Kidney (tissue), 14 donors: Measurements from ENCODE around the gene STXBP1. TPM values are rescaled to one million over a fixed set of nuclear protein-coding genes. Genes with fewer than 3 reads are reported as not detected.

Experiments
- DNase-seq, 5 donors: peaks; one replicate each; pipeline ENCODE4 v3.0.0-alpha.2; 2013 to 2020
- FAIRE-seq: peaks from 2 replicates; lab custom pipeline; 2012; peaks lifted over from hg19 to GRCh38; lab: Jason Lieb, UNC
- H3K27ac ChIP-seq, 2 donors: one replicate each; pipeline ENCODE4 v1.7.0; 2013; ENCODE audit warnings: low read depth in 2 of 2, low read length in 2 of 2, inconsistent platforms in 1 of 2
- H3K27me3 ChIP-seq: one replicate; pipeline ENCODE4 v1.7.1; 2013; ENCODE audit warnings: low read length, inconsistent platforms; ENCODE audit not compliant: control insufficient read depth, insufficient read depth
- H3K36me3 ChIP-seq, 3 donors: one replicate each; pipeline versions ENCODE4 v1.7.0 to v1.7.1; 2013; ENCODE audit warnings: low read length in 3 of 3, control low read depth in 1 of 3, inconsistent platforms in 1 of 3; ENCODE audit not compliant: insufficient read depth in 3 of 3, control insufficient read depth in 2 of 3
- H3K4me1 ChIP-seq, 3 donors: one replicate each; pipeline versions ENCODE4 v1.7.0 to v1.7.1; 2013; ENCODE audit warnings: low read length in 3 of 3, inconsistent platforms in 1 of 3, low read depth in 1 of 3; ENCODE audit not compliant: control insufficient read depth in 2 of 3, insufficient read depth in 2 of 3
- H3K4me3 ChIP-seq, 3 donors: one replicate each; pipeline versions ENCODE4 v1.7.0 to v1.8.1; 2013; ENCODE audit warnings: low read length in 3 of 3, control low read depth in 1 of 3, inconsistent platforms in 1 of 3
- H3K9ac ChIP-seq, 3 donors: one replicate each; pipeline versions ENCODE4 v1.7.0 to v1.7.1; 2013; ENCODE audit warnings: low read length in 3 of 3, control low read depth in 1 of 3, inconsistent platforms in 1 of 3
- H3K9me3 ChIP-seq, 3 donors: one replicate each; pipeline versions ENCODE4 v1.7.0 to v1.7.1; 2013; ENCODE audit warnings: low read length in 3 of 3, control low read depth in 1 of 3, inconsistent platforms in 1 of 3; ENCODE audit not compliant: control insufficient read depth in 2 of 3, insufficient read depth in 1 of 3
- CTCF ChIP-seq: IDR thresholded peaks from 3 replicates; pipeline ENCODE4 v1.5.1; 2012; ENCODE audit warnings: mild to moderate bottlenecking, moderate library complexity, borderline replicate concordance; ENCODE audit not compliant: insufficient read depth; ENCODE audit errors: extremely low read depth
- intact Hi-C: fragments of 100-400 bp; cut with DNase I; formaldehyde crosslinking; loops from one replicate; pipeline ENCODE4 v1.11.1; 2022
- polyA plus RNA-seq: library from polyadenylated mRNA; stranded (reverse); fragments of 350-450 nt; fragmentation: Illumina TruSeq; extraction: RNeasy Lipid Tissue Mini Kit (QIAGEN cat#74804); gene quantifications from one replicate; pipeline ENCODE4 v1.2.3, GENCODE V29; 2014; ENCODE audit warnings: low read depth, low replicate concordance; ENCODE audit not compliant: insufficient read depth
- total RNA-seq: library from RNA; stranded (reverse); fragmentation: NEBNext Ultra II Directional; extraction: Animal tissue kit (Norgen Biotek cat#: 25700); gene quantifications from one replicate; pipeline ENCODE4 v1.2.1, GENCODE V29; 2021
- donor health status: control.
- donor health status: control.
- donor health status: control.
- donor health status: control.
- donor health status: control.
- donor health status: DM: yes; HTN: yes; CAD: no.
- donor health status: Normal renal cell carcinoma (clear cell type).

The STXBP1 gene
- total and polyA plus RNA-seq, 2 donors from 2014 or later, result 14.3 to 32.8 TPM

GRCh38 chr9:127680846-127681245 lies 68.8 kb downstream of the STXBP1 start:
- intact Hi-C loops, result no loop called here
- DNase-seq (no peak), FAIRE-seq (no peak)
- Histone ChIP-seq H3K9ac (no peak overlapping the region), H3K4me1 (no peaks in the 10 kb centered on the region), H3K4me3 (no peak overlapping the region), H3K27ac (no peak overlapping the region), H3K27me3 (no peaks in the 10 kb centered on the region), H3K36me3 (peaks cover 0 to 22% (median 14%) of the 10 kb centered on the region in 3 donors), H3K9me3 (no peaks in the 10 kb centered on the region)
- TF ChIP-seq CTCF, result no peak

GRCh38 chr9:127682351-127683136 lies 70.5 kb downstream of the STXBP1 start:
- H3K36me3 ChIP-seq, result peaks cover 0 to 22% (median 14%) of the 10 kb centered on the region in 3 donors
- no peaks in the 10 kb centered on the region for H3K4me1 ChIP-seq
- no peak for FAIRE-seq

DNA sequence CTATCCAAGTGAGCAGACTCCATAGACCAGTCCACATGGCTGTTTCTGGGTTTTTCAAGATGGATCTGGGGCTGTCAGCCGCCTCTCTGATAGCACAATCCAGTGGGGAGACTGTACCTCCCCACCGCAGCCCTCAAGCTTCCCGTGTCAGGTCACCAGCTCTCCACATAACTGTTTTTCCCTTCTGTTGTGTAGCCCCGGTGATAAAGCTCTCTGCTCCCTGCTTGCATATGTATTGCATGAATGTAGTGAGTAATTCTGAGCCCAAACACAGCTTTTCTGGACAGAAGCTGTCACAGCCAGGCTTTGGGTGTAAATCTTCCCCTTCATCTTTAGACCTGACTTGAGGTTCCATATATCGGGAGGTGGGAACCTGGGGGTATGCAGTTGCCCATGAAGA lies 71.6 kb downstream of the STXBP1 start:
- FAIRE-seq (no peak), DNase-seq (no peak)
- Histone ChIP-seq H3K4me1 (no peaks in the 10 kb centered on the region), H3K27ac (no peak overlapping the region), H3K9me3 (no peaks in the 10 kb centered on the region), H3K36me3 (peaks cover 0 to 22% (median 12%) of the 10 kb centered on the region in 3 donors), H3K27me3 (no peaks in the 10 kb centered on the region), H3K4me3 (no peak overlapping the region), H3K9ac (no peak overlapping the region)
- TF ChIP-seq CTCF, result no peak
- intact Hi-C loops, result no loop called here

More at GRCh38 chr9:127682351-127683136, 70.5 kb downstream of the STXBP1 start:
- intact Hi-C loops, result no loop called here
- Histone ChIP-seq H3K27ac (no peak overlapping the region), H3K27me3 (no peaks in the 10 kb centered on the region), H3K4me3 (no peak overlapping the region), H3K9ac (no peak overlapping the region), H3K9me3 (no peaks in the 10 kb centered on the region)
- TF ChIP-seq CTCF, result no peak
- no peak for DNase-seq

DNA sequence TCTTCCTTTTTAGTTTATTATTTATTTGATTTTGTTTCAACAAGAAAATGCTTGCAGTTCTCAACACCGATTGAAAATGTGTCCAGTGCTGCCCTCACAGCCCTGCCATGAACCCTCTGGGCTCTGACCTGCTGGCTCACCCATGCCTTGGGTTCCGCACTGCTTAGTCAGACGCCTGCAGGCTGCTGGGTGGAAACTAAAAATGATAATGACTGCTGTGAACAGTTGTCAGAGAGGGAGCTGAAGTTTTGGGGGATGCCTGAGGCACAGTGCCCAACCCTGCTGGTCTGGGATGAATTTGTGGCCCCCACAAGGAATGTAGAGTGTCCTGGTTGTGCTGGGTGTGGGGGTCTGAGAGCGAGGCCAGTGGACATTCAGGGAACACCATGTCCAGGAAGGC lies 72.5 kb downstream of the STXBP1 start:
- Histone ChIP-seq H3K9me3 (no peaks in the 10 kb centered on the region), H3K4me1 (no peaks in the 10 kb centered on the region), H3K4me3 (no peak overlapping the region), H3K36me3 (peaks cover 0 to 22% (median 12%) of the 10 kb centered on the region in 3 donors), H3K9ac (no peak overlapping the region), H3K27ac (no peak overlapping the region), H3K27me3 (no peaks in the 10 kb centered on the region)
- intact Hi-C loops, result no loop called here
- FAIRE-seq, result no peak
- no peak for DNase-seq
- no peak for TF ChIP-seq CTCF
